Duodenal mucosa (tissue), 2 donors: Measurements from ENCODE around the gene OIP5.
"Not testable (repeated sequence)": the region's sequence is repeated elsewhere in the genome, so short reads cannot be mapped to it uniquely, and the experiment has no call there.

Source experiments
- H3K27ac ChIP-seq: one replicate; pipeline ENCODE4 v1.7.0; 2013; ENCODE audit warnings: low read depth, low read length
- H3K27me3 ChIP-seq, 2 donors: one replicate each; pipeline ENCODE4 v1.7.0; 2013; ENCODE audit warnings: low read length in 2 of 2, control low read depth in 1 of 2; ENCODE audit not compliant: insufficient read depth in 2 of 2, control insufficient read depth in 1 of 2
- H3K36me3 ChIP-seq, 2 donors: one replicate each; pipeline ENCODE4 v1.7.0; 2013; ENCODE audit warnings: low read length in 2 of 2, control low read depth in 1 of 2; ENCODE audit not compliant: insufficient read depth in 2 of 2, control insufficient read depth in 1 of 2
- H3K4me1 ChIP-seq, 2 donors: one replicate each; pipeline ENCODE4 v1.7.0; 2013; ENCODE audit warnings: low read length in 2 of 2, control low read depth in 1 of 2; ENCODE audit not compliant: insufficient read depth in 2 of 2, control insufficient read depth in 1 of 2
- H3K4me3 ChIP-seq, 2 donors: one replicate each; pipeline ENCODE4 v1.7.0; 2013; ENCODE audit warnings: low read length in 2 of 2, low read depth in 1 of 2
- H3K9ac ChIP-seq, 2 donors: one replicate each; pipeline ENCODE4 v1.7.0; 2013; ENCODE audit warnings: low read length in 2 of 2, low read depth in 1 of 2
- H3K9me3 ChIP-seq, 2 donors: one replicate each; pipeline ENCODE4 v1.7.0; 2013; ENCODE audit warnings: low read length in 2 of 2, control low read depth in 1 of 2; ENCODE audit not compliant: control insufficient read depth in 1 of 2

Gene OIP5

DNA sequence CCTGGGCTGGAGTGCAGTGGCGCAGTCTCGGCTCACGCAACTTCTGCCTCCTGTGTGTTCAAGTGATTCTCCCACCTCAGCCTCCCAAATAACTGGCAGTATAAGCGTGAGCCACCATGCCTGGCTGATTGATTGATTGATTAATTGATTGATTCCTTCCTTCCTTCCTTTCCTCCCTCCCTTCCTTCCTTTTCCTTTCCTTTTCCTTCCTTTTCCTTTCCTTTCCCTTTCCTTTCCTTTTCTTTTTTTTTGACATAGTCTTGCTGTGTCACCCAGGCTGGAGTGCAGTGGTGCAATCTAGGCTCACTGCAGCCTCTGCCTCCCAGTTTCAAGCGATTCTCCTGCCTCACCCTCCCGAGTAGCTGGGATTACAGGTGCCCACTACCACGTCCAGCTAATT, 71.5 kb downstream of the OIP5 start:
- peaks cover 18 to 30% of the 10 kb centered on the region in 2 donors for H3K4me1 ChIP-seq
- H3K4me3 ChIP-seq, H3K9me3 ChIP-seq, H3K27ac ChIP-seq, H3K27me3 ChIP-seq, H3K9ac ChIP-seq: not testable (repeated sequence)
- peaks cover 16 to 33% of the 10 kb centered on the region in 2 donors for H3K36me3 ChIP-seq

GRCh38 chr15:41259546-41260189, 72.7 kb downstream of the OIP5 start:
- H3K36me3 ChIP-seq, result peaks cover 16 to 26% of the 10 kb centered on the region in 2 donors
- peaks cover 18 to 31% of the 10 kb centered on the region in 2 donors for H3K4me1 ChIP-seq
- no peak overlapping the region for H3K27ac ChIP-seq
- no peaks in the 10 kb centered on the region for H3K27me3 ChIP-seq
- no peak overlapping the region for H3K9ac ChIP-seq
- H3K4me3 ChIP-seq, result no peak overlapping the region
- H3K9me3 ChIP-seq, result no peaks in the 10 kb centered on the region
